ENCODE measurements around the gene RFNG. TPM values are rescaled to one million over a fixed set of nuclear protein-coding genes. Genes with fewer than 3 reads are reported as not detected.

Gene RFNG
- total RNA-seq, 2 experiments from 2014 or later = 19.4 to 20.8 TPM

- Mint-ChIP-seq H3K27ac (no peak overlapping the region), H3K9me3 (ENCODE audit: insufficient read depth) (no peaks in the 10 kb centered on the region), H3K4me1 (ENCODE audit: low read depth) (peaks cover 21% of the 10 kb centered on the region), H3K27me3 (ENCODE audit: low read depth) (no peaks in the 10 kb centered on the region), H3K36me3 (ENCODE audit: low read depth) (peaks cover 27% of the 10 kb centered on the region), H3K4me3 (peak overlapping the region; percentile 77)
- no peak for DNase-seq
- ChIA-PET POLR2A (interaction anchor here (1.0 kb wide), 1 partner anchor 32 kb away, joined by 3 read pairs; no protein-coding TSS in a partner anchor), CTCF (interaction anchor here (0.8 to 1.9 kb wide), 2 partner anchors 10 to 73 kb away, joined by 3 to 5 read pairs; partner anchors contain the start of gene LRRC45)
- ATAC-seq = no peak
Measured at GRCh38 chr17:82095777-82096708, 44.4 kb upstream of the RFNG start.

GRCh38 chr17:82094931-82095776 is 43.5 kb upstream of the RFNG start:
- no peak overlapping the region for H3K27ac Mint-ChIP-seq
- no peaks in the 10 kb centered on the region for H3K9me3 Mint-ChIP-seq (ENCODE audit: insufficient read depth)
- H3K36me3 Mint-ChIP-seq (ENCODE audit: low read depth) = peaks cover 22% of the 10 kb centered on the region
- no peak for ATAC-seq
- no peak for DNase-seq
- ChIA-PET POLR2A (no interaction called here), CTCF (interaction anchor here (0.8 to 1.9 kb wide), 2 partner anchors 11 to 72 kb away, joined by 3 to 5 read pairs; partner anchors contain the start of gene LRRC45)
- no peaks in the 10 kb centered on the region for H3K27me3 Mint-ChIP-seq (ENCODE audit: low read depth)
- H3K4me1 Mint-ChIP-seq (ENCODE audit: low read depth) = peaks cover 18% of the 10 kb centered on the region
- no peak overlapping the region for H3K4me3 Mint-ChIP-seq

GRCh38 chr17:82092995-82093751 is 41.6 kb upstream of the RFNG start:
- ChIA-PET CTCF (no interaction called here), POLR2A (interaction anchor here (0.7 kb wide), 1 partner anchor 11 kb away, joined by 3 read pairs; no protein-coding TSS in a partner anchor)
- no peaks in the 10 kb centered on the region for H3K27me3 Mint-ChIP-seq (ENCODE audit: low read depth)
- peaks cover 23% of the 10 kb centered on the region for H3K36me3 Mint-ChIP-seq (ENCODE audit: low read depth)
- H3K4me1 Mint-ChIP-seq (ENCODE audit: low read depth) = peaks cover 10% of the 10 kb centered on the region
- no peak overlapping the region for H3K27ac Mint-ChIP-seq
- ATAC-seq (no peak), DNase-seq (no peak)
- no peaks in the 10 kb centered on the region for H3K9me3 Mint-ChIP-seq (ENCODE audit: insufficient read depth)
- H3K4me3 Mint-ChIP-seq = no peak overlapping the region

- CTCF ChIA-PET = no interaction called here
- DNase-seq (no peak), ATAC-seq (no peak)
- H3K27ac Mint-ChIP-seq = no peak overlapping the region
- H3K4me3 Mint-ChIP-seq = no peak overlapping the region
- H3K27me3 Mint-ChIP-seq (ENCODE audit: low read depth) = no peaks in the 10 kb centered on the region
- no peaks in the 10 kb centered on the region for H3K9me3 Mint-ChIP-seq (ENCODE audit: insufficient read depth)
- H3K36me3 Mint-ChIP-seq (ENCODE audit: low read depth) = peaks cover 27% of the 10 kb centered on the region
- POLR2A ChIA-PET = interaction anchor here (0.7 kb wide), 1 partner anchor 11 kb away, joined by 3 read pairs; no protein-coding TSS in a partner anchor
- peaks cover 10% of the 10 kb centered on the region for H3K4me1 Mint-ChIP-seq (ENCODE audit: low read depth)
Measured at GRCh38 chr17:82092628-82092994, 41.0 kb upstream of the RFNG start.

GRCh38 chr17:82092094-82092586 is 40.5 kb upstream of the RFNG start:
- Mint-ChIP-seq H3K36me3 (ENCODE audit: low read depth) (peaks cover 27% of the 10 kb centered on the region), H3K9me3 (ENCODE audit: insufficient read depth) (no peaks in the 10 kb centered on the region), H3K27me3 (ENCODE audit: low read depth) (no peaks in the 10 kb centered on the region), H3K4me1 (ENCODE audit: low read depth) (peaks cover 10% of the 10 kb centered on the region), H3K27ac (no peak overlapping the region), H3K4me3 (no peak overlapping the region)
- ChIA-PET POLR2A (no interaction called here), CTCF (no interaction called here)
- DNase-seq (no peak), ATAC-seq (no peak)

- no peaks in the 10 kb centered on the region for H3K27me3 Mint-ChIP-seq (ENCODE audit: low read depth)
- ChIA-PET POLR2A (no interaction called here), CTCF (no interaction called here)
- no peak overlapping the region for H3K27ac Mint-ChIP-seq
- no peak overlapping the region for H3K4me3 Mint-ChIP-seq
- H3K9me3 Mint-ChIP-seq (ENCODE audit: insufficient read depth) = no peaks in the 10 kb centered on the region
- H3K36me3 Mint-ChIP-seq (ENCODE audit: low read depth) = peaks cover 28% of the 10 kb centered on the region
- peaks cover 10% of the 10 kb centered on the region for H3K4me1 Mint-ChIP-seq (ENCODE audit: low read depth)
- no peak for ATAC-seq
- no peak for DNase-seq
Measured at GRCh38 chr17:82091264-82092066, 39.9 kb upstream of the RFNG start.

- no peak for ATAC-seq
- ChIA-PET CTCF (no interaction called here), POLR2A (no interaction called here)
- Mint-ChIP-seq H3K9me3 (ENCODE audit: insufficient read depth) (no peaks in the 10 kb centered on the region), H3K27me3 (ENCODE audit: low read depth) (no peaks in the 10 kb centered on the region), H3K4me3 (no peak overlapping the region), H3K36me3 (ENCODE audit: low read depth) (peaks cover 25% of the 10 kb centered on the region), H3K4me1 (ENCODE audit: low read depth) (peaks cover 3% of the 10 kb centered on the region), H3K27ac (no peak overlapping the region)
- DNase-seq = no peak
Measured at GRCh38 chr17:82090549-82091263, 39.1 kb upstream of the RFNG start.

GRCh38 chr17:82089723-82090548 is 38.3 kb upstream of the RFNG start:
- Mint-ChIP-seq H3K4me3 (no peak overlapping the region), H3K9me3 (ENCODE audit: insufficient read depth) (no peaks in the 10 kb centered on the region), H3K4me1 (ENCODE audit: low read depth) (no peaks in the 10 kb centered on the region), H3K27ac (no peak overlapping the region), H3K36me3 (ENCODE audit: low read depth) (peaks cover 21% of the 10 kb centered on the region), H3K27me3 (ENCODE audit: low read depth) (no peaks in the 10 kb centered on the region)
- ATAC-seq (no peak), DNase-seq (no peak)
- ChIA-PET CTCF (no interaction called here), POLR2A (no interaction called here)

- H3K4me1 Mint-ChIP-seq (ENCODE audit: low read depth) = no peaks in the 10 kb centered on the region
- no peak overlapping the region for H3K4me3 Mint-ChIP-seq
- no peak overlapping the region for H3K27ac Mint-ChIP-seq
- ATAC-seq = no peak
- peaks cover 24% of the 10 kb centered on the region for H3K36me3 Mint-ChIP-seq (ENCODE audit: low read depth)
- DNase-seq = no peak
- no peaks in the 10 kb centered on the region for H3K9me3 Mint-ChIP-seq (ENCODE audit: insufficient read depth)
- H3K27me3 Mint-ChIP-seq (ENCODE audit: low read depth) = no peaks in the 10 kb centered on the region
- POLR2A ChIA-PET = no interaction called here
- CTCF ChIA-PET = no interaction called here
Measured at GRCh38 chr17:82088838-82089722, 37.5 kb upstream of the RFNG start.
